Skeletal muscle tissue (tissue), 4 donors: ENCODE data around the gene ZFYVE28. TPM values are rescaled to one million over a fixed set of nuclear protein-coding genes. Genes with fewer than 3 reads are reported as not detected.
A peak's percentile ranks its signal among the peaks of the same experiment; 100 is the strongest.

ENCODE experiments used
- H3K27ac ChIP-seq: one replicate; pipeline ENCODE4 v1.7.0; 2013; ENCODE audit warnings: mild to moderate bottlenecking, low read depth, low read length, inconsistent platforms
- H3K27me3 ChIP-seq, 3 donors: one replicate each; pipeline ENCODE4 v1.7.0; 2013; ENCODE audit warnings: low read length in 3 of 3; ENCODE audit not compliant: control insufficient read depth in 3 of 3, insufficient read depth in 3 of 3
- H3K36me3 ChIP-seq, 3 donors: one replicate each; pipeline ENCODE4 v1.7.0; 2013; ENCODE audit warnings: low read length in 3 of 3; ENCODE audit not compliant: control insufficient read depth in 3 of 3, insufficient read depth in 3 of 3
- H3K4me1 ChIP-seq, 3 donors: one replicate each; pipeline ENCODE4 v1.7.0; 2013; ENCODE audit warnings: low read length in 3 of 3, mild to moderate bottlenecking in 3 of 3; ENCODE audit not compliant: control insufficient read depth in 3 of 3, insufficient read depth in 3 of 3
- H3K4me3 ChIP-seq, 3 donors: one replicate each; pipeline ENCODE4 v1.7.0; 2013; ENCODE audit warnings: low read length in 3 of 3
- H3K9ac ChIP-seq, 3 donors: one replicate each; pipeline ENCODE4 v1.7.0; 2013; ENCODE audit warnings: low read length in 3 of 3, mild to moderate bottlenecking in 3 of 3, moderate library complexity in 2 of 3, low read depth in 1 of 3
- H3K9me3 ChIP-seq, 3 donors: one replicate each; pipeline ENCODE4 v1.7.0; 2013; ENCODE audit warnings: low read length in 3 of 3; ENCODE audit not compliant: control insufficient read depth in 3 of 3
- total RNA-seq: library from RNA; depleted of rRNA; stranded (reverse); fragments of >200 nt; gene quantifications from one replicate; pipeline ENCODE4 v1.2.3, GENCODE V29; 2014
- donor health status: Osteomylitis.

ZFYVE28 gene
- total RNA-seq, 1 donor from 2014 or later: 1.0 TPM

DNA sequence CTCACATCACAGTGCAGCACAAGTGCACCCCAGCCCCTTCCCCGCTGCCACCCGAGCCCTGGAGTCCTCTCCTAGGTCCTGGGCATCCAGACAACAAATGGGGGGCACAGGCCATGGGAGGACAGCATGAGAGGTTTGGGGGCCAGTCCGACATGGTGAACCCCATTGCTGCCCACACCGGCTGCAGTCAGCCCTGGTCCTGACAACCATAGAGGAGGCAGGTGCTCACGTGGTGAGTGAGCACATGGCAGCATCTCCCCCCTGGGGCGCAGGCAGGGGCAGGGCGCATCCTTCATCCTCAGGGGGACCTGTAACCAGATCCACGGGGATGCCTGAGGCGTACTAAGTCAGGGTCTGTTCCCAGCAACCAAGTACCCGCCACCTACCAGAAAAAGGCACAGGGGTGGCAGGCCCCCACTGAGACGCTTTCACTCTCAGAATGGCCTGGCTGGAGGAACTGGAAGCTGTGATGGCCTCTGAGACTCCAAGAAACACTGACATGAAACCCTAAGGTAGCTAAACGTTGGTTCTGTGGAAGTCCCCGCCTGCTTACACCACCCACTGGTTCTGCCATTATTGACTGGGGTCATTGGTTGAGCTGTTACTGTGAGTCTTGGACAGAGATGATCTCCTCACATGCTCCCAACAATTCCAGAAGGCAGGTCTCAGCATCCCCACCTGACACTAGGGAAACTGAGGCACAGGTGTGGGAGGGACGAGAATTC lies 6.5 kb downstream of the ZFYVE28 start:
- H3K27ac ChIP-seq: peak overlapping the region; percentile 73
- H3K27me3 ChIP-seq: peaks cover 8 to 15% (median 12%) of the 10 kb centered on the region in 3 donors
- H3K9ac ChIP-seq: no peak overlapping the region
- H3K4me3 ChIP-seq: no peak overlapping the region
- H3K4me1 ChIP-seq: peaks cover 26 to 40% (median 27%) of the 10 kb centered on the region in 3 donors
- no peaks in the 10 kb centered on the region for H3K36me3 ChIP-seq
- H3K9me3 ChIP-seq: no peaks in the 10 kb centered on the region

GRCh38 chr4:2409381-2409783 lies 9.1 kb downstream of the ZFYVE28 start:
- H3K4me1 ChIP-seq: peaks cover 24 to 37% (median 29%) of the 10 kb centered on the region in 3 donors
- peaks cover 0 to 3% (median 0%) of the 10 kb centered on the region in 3 donors for H3K27me3 ChIP-seq
- no peak overlapping the region for H3K27ac ChIP-seq
- no peak overlapping the region for H3K9ac ChIP-seq
- no peaks in the 10 kb centered on the region for H3K9me3 ChIP-seq
- no peak overlapping the region for H3K4me3 ChIP-seq
- no peaks in the 10 kb centered on the region for H3K36me3 ChIP-seq

GRCh38 chr4:2408976-2409375 lies 9.5 kb downstream of the ZFYVE28 start:
- Histone ChIP-seq H3K4me1 (peaks cover 20 to 33% (median 24%) of the 10 kb centered on the region in 3 donors), H3K27me3 (peaks cover 0 to 3% (median 0%) of the 10 kb centered on the region in 3 donors), H3K27ac (no peak overlapping the region), H3K36me3 (no peaks in the 10 kb centered on the region), H3K9ac (no peak overlapping the region), H3K9me3 (no peaks in the 10 kb centered on the region), H3K4me3 (no peak overlapping the region)

- Histone ChIP-seq H3K9me3 (no peaks in the 10 kb centered on the region), H3K4me3 (no peak overlapping the region), H3K36me3 (no peaks in the 10 kb centered on the region), H3K4me1 (peaks cover 20 to 31% (median 21%) of the 10 kb centered on the region in 3 donors), H3K27ac (no peak overlapping the region), H3K27me3 (peaks cover 0 to 3% (median 0%) of the 10 kb centered on the region in 3 donors), H3K9ac (no peak overlapping the region)
Measured at GRCh38 chr4:2408401-2408958, 10.0 kb downstream of the ZFYVE28 start.

DNA sequence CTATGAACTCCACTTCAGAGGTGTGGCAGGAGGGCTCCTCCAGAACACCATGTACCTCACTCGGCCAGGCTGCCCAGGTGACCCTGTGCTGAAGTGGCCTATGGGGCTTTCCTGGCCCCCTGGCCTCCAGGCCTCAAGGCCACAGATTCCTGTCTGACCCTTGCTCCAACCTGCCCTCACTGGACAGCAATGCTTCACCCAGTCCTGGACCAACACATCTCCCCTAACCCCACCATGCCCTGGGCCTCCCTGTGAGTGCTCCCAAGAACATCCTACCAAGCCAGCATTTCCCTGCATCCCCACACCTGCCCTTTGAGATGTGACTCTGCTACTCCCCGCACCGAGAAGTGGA lies 10.5 kb downstream of the ZFYVE28 start:
- H3K9ac ChIP-seq: no peak overlapping the region
- no peak overlapping the region for H3K4me3 ChIP-seq
- no peaks in the 10 kb centered on the region for H3K9me3 ChIP-seq

DNA sequence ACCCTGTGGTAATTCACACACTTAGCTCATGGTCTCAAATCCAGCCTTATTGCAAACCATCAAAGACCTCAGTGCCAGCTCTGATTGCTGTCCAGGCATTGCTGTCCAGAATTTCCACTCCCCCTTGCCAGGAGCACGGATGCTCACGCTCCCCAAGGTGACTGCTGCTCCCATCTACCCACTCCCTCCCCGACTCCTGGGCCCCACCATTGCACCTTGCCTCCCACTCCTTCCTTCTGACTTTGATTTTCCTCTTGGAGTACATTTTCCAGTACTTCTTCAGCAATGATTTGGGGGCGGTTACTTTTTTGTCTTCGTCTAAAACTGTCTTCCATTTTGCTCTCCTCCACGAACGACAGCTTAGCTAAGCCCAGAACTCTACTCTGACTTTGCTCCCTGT lies 11.5 kb downstream of the ZFYVE28 start:
- no peak overlapping the region for H3K27ac ChIP-seq
- H3K9me3 ChIP-seq: no peaks in the 10 kb centered on the region
- no peaks in the 10 kb centered on the region for H3K36me3 ChIP-seq
- H3K9ac ChIP-seq: peak overlapping the region in 1 of 3 donors; percentile 6
- no peak overlapping the region for H3K4me3 ChIP-seq
- H3K4me1 ChIP-seq: peaks cover 21 to 31% (median 23%) of the 10 kb centered on the region in 3 donors
- peaks cover 0 to 3% (median 0%) of the 10 kb centered on the region in 3 donors for H3K27me3 ChIP-seq

More for the DNA sequence above, 10.5 kb downstream of the ZFYVE28 start:
- no peaks in the 10 kb centered on the region for H3K36me3 ChIP-seq
- peaks cover 20 to 31% (median 21%) of the 10 kb centered on the region in 3 donors for H3K4me1 ChIP-seq
- peaks cover 0 to 3% (median 0%) of the 10 kb centered on the region in 3 donors for H3K27me3 ChIP-seq
- H3K27ac ChIP-seq: no peak overlapping the region

- Histone ChIP-seq H3K27me3 (no peaks in the 10 kb centered on the region), H3K9me3 (no peaks in the 10 kb centered on the region), H3K36me3 (no peaks in the 10 kb centered on the region), H3K4me3 (no peak overlapping the region), H3K27ac (no peak overlapping the region), H3K9ac (no peak overlapping the region), H3K4me1 (peaks cover 26 to 31% (median 28%) of the 10 kb centered on the region in 3 donors)
Measured at GRCh38 chr4:2406406-2406805, 12.0 kb downstream of the ZFYVE28 start.

- Histone ChIP-seq H3K4me3 (peak overlapping the region; percentile 52 to 68 (median 56)), H3K9me3 (no peaks in the 10 kb centered on the region), H3K4me1 (peaks cover 26 to 38% (median 28%) of the 10 kb centered on the region in 3 donors), H3K27me3 (no peaks in the 10 kb centered on the region), H3K27ac (no peak overlapping the region), H3K9ac (peak overlapping the region in 2 of 3 donors; percentile 43 to 77), H3K36me3 (no peaks in the 10 kb centered on the region)
Measured at GRCh38 chr4:2402941-2403340, 15.5 kb downstream of the ZFYVE28 start.

DNA sequence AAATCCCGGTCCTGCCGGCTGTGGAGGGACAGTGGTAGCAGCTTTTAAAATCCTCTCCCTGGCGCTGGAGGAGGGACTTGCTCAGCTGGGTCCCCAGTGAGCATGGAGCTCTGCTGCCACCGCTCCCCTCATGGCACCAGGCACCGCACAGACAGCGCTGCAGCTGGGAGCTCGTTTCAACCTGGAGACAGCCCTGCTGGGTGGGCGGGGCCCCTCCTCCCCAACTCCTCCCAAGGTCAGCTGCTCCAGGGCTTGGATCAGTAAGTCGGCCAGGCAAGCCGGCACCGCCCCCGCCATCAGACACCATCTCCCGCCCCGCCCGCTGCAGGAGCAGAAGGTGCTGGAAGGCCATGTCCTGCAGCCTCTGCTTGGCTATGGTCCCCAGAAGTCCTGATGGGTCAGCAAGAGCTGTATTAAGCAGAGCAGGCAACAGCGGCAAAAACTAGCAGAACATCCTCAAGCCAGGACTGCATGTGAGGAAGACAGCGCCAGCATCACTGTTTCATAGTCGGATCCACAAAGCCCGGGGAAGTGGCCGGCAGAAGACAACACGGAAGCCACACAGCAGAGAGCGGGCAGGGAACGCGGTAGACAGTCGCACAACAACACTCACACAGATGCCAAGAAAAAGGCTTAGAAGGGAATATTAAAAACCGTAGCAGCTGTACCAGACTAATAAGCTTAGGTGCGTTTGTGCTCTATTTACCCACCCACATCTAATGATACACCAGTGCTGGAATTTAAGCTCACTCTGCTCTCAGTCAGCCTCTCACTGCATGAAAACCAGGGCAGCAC lies 16.2 kb downstream of the ZFYVE28 start:
- Histone ChIP-seq H3K9me3 (no peaks in the 10 kb centered on the region), H3K4me3 (peak overlapping the region; percentile 52 to 68 (median 56)), H3K27me3 (no peaks in the 10 kb centered on the region), H3K9ac (peak overlapping the region; percentile 27 to 77 (median 43)), H3K36me3 (no peaks in the 10 kb centered on the region), H3K4me1 (peaks cover 26 to 38% (median 28%) of the 10 kb centered on the region in 3 donors), H3K27ac (no peak overlapping the region)
